Memory B cell (primary cell): ENCODE data around the gene ACOT7.

Source experiments
- ATAC-seq: fragments of 150-1000 bp; cut with Tn5 transposase; 2 replicates; pipeline ENCODE4 v1.10.0; 2021; ENCODE audit warnings: low read depth, mild to moderate bottlenecking, moderate library complexity
- DNase-seq, 2 donors: peaks; one replicate each; pipeline ENCODE4 v3.0.0; 2022; ENCODE audit warnings: low spot score in 2 of 2
- H3K27ac Mint-ChIP-seq: one replicate; pipeline ENCODE4 v1.8.0; 2022; ENCODE audit warnings: mild to moderate bottlenecking, moderate library complexity, mixed read lengths
- H3K27me3 Mint-ChIP-seq: one replicate; pipeline ENCODE4 v1.8.0; 2022; ENCODE audit warnings: mixed read lengths
- H3K36me3 Mint-ChIP-seq: one replicate; pipeline ENCODE4 v1.8.0; 2022; ENCODE audit warnings: mild to moderate bottlenecking, mixed read lengths
- H3K4me1 Mint-ChIP-seq: one replicate; pipeline ENCODE4 v1.8.0; 2022; ENCODE audit warnings: mixed read lengths
- H3K4me3 Mint-ChIP-seq: one replicate; pipeline ENCODE4 v1.8.0; 2022; ENCODE audit warnings: mild to moderate bottlenecking, moderate library complexity, mixed read lengths
- H3K9me3 Mint-ChIP-seq: one replicate; pipeline ENCODE4 v1.8.0; 2022; ENCODE audit warnings: mixed read lengths

Gene ACOT7

DNA sequence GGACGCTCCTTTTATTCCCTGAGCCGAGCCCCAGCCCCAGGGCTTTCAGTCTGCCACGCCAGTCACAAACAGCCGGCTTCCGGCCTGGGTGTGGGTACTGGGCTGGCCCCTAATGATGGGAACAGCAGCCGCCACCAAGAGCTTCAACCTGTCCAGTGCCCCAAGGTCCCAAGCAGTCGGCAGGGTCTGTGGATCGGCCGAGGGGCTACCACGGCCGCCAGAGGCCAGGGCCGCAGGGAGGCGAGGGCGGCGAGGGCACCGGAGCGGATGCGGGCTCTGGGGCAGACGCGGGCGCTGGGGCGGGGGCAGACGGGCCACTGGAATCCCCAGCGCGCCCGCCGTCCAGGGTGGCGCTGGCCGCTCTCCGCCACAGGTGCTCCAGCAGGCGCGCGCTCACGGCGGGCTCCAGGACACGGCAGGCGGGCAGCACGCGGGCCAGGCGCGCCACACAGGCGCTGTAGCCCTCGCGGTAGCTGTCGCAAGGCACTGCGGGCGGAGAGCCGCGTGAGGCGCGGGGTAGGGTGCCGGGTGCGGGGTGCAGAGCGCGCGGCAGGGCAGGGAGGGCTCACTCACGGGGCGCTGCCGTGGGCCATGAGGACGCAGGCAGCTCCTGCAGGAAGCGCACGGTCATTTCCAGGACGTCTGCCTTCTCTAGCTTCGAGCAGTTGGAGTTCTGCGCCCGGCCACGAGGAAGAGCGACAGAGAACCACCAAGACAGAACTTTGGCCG lies 25.3 kb upstream of the ACOT7 start:
- H3K27ac Mint-ChIP-seq, result no peak overlapping the region
- H3K4me3 Mint-ChIP-seq, result peak overlapping the region; percentile 32
- no peaks in the 10 kb centered on the region for H3K9me3 Mint-ChIP-seq
- peaks cover 27% of the 10 kb centered on the region for H3K27me3 Mint-ChIP-seq
- DNase-seq, result no peak
- peaks cover 5% of the 10 kb centered on the region for H3K4me1 Mint-ChIP-seq
- no peak for ATAC-seq
- no peaks in the 10 kb centered on the region for H3K36me3 Mint-ChIP-seq

DNA sequence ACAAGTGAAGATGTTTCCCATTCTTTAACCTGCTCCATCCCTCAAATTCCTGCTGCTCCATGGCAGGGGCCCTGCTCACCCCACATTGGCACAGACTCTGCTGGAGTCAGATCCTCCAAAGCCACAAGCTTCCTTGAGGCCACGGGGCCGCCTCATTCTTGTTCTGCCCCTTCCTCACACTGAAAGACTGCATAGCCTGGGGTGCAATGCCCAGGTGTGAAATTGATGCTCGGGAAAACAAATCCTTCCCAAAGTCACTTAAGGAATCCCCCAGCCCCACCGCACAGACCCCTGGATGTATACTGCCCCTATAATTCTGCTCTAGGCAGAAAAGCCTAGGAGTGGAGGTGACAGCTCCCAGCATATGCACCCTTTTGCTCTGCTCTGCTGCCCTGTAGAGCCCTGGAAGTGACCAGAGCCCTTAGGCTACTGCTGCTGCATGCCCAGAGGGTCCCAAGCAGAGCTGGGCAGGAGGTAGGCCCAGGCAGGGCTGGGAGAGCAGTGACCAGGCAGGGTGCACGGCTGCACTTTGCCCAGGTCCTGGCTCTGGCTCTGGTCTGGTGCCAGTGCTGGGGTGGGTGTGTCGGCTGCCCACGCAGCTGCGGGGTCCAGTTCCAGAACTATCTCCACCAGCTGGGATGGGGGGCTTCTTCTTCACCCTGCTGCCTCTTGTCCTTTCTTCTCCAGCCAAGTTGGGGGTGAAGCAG lies 24.5 kb upstream of the ACOT7 start:
- Mint-ChIP-seq H3K27ac (no peak overlapping the region), H3K4me1 (peaks cover 4% of the 10 kb centered on the region), H3K27me3 (peaks cover 29% of the 10 kb centered on the region), H3K4me3 (no peak overlapping the region), H3K9me3 (no peaks in the 10 kb centered on the region), H3K36me3 (no peaks in the 10 kb centered on the region)
- DNase-seq (no peak), ATAC-seq (no peak)

DNA sequence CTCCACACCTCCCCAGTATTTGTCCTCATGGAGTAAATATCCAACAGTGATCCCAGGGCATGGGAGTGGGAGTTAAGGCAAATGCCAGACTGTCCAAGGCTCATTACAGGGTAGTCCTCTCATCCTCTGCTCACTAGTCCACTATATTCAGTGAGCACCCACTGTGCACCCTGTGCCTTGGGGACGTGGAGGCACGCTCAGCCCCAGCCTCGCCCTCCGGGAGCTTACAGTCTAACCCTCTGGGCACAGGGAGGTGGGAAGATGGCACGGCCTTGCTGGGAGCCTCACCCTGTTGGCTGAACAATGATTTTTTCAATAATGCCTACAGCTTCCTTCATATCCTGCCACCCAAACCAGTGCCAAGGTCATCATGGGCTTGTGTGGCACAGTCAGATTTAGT lies 23.3 kb upstream of the ACOT7 start:
- DNase-seq, result no peak
- Mint-ChIP-seq H3K27me3 (peaks cover 31% of the 10 kb centered on the region), H3K36me3 (no peaks in the 10 kb centered on the region), H3K4me3 (no peak overlapping the region), H3K27ac (no peak overlapping the region), H3K9me3 (no peaks in the 10 kb centered on the region), H3K4me1 (peaks cover 4% of the 10 kb centered on the region)
- no peak for ATAC-seq

DNA sequence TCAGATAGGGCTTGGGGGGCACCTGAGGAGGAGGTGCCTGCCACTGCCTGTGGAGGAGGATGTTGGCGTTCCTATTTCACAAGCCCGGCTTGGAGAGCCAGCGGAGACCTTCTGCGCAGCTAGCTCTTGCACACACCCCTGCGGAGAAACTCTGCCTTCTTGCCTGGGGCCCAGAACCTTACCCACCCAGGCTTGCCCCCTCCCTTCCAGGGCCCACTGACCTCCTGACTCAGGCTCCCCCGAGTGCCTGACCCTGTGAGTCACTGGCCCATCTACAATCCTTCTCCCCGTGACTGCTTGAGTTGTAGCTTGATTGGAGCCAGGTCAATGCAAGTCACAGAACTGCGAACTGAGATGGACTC lies 22.7 kb upstream of the ACOT7 start:
- Mint-ChIP-seq H3K27ac (no peak overlapping the region), H3K4me1 (peaks cover 4% of the 10 kb centered on the region), H3K9me3 (no peaks in the 10 kb centered on the region), H3K4me3 (no peak overlapping the region), H3K27me3 (peaks cover 30% of the 10 kb centered on the region), H3K36me3 (no peaks in the 10 kb centered on the region)
- ATAC-seq (no peak), DNase-seq (no peak)

DNA sequence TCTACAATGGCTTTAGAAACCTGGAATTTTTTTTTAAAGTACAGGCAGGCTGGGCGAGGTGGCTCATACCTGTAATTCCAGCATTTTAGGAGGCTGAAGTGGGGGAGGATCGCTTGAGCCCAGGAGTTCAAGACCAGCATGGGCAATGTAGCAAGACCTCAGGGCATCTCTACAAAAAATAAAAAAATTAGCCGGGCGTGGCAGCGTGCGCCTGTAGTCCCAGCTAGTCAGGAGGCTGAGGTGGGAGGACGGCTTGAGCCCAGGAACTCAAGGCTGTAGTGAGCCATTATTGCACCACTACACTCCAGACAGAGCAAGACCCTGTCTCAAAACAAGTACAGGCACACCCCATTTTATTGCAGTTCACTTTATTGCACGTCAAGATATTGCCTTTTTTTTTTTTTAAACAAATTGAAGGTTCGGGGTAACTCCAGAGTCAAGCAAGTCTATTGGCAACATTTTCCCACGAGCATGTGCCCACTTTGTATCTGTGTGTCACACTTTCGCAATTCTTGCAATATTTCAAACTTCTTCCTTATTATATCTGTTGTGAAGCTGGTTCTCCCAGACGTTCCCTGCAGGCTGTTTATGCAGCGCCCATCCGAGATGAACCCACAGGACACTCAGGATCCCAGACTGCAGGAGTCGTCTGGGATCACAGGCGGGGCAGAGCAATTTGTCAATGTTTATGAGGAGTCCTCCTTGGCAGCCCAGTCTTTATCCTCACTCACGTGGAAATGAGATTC lies 21.5 kb upstream of the ACOT7 start:
- H3K4me3 Mint-ChIP-seq, result no peak overlapping the region

DNA sequence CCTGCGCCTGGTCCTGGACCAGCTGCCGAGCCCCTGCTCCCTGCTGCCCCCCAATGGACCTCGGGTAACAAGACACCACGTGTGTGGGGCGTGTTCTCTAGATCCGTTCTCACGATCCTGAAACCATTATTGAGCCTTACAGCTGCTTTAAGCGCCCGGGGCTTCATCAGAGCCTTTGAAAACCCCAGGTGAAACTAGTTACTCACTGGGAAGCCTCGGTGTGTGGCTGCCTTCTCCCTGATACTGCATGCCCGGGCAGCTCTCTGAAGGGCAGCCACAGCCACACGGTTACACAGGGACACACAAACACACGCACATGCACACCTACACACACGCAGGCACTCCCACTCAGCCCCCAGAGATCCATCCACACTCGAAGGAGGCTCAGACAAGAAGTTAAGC lies 20.9 kb upstream of the ACOT7 start:
- Mint-ChIP-seq H3K27me3 (peaks cover 36% of the 10 kb centered on the region), H3K4me3 (no peak overlapping the region), H3K4me1 (peaks cover 4% of the 10 kb centered on the region), H3K36me3 (no peaks in the 10 kb centered on the region), H3K9me3 (no peaks in the 10 kb centered on the region), H3K27ac (no peak overlapping the region)
- ATAC-seq (peak; percentile 43), DNase-seq (no peak)

More for the DNA sequence above, 21.5 kb upstream of the ACOT7 start:
- ATAC-seq (no peak), DNase-seq (no peak)
- H3K27ac Mint-ChIP-seq, result no peak overlapping the region
- H3K9me3 Mint-ChIP-seq, result no peaks in the 10 kb centered on the region
- peaks cover 4% of the 10 kb centered on the region for H3K4me1 Mint-ChIP-seq
- no peaks in the 10 kb centered on the region for H3K36me3 Mint-ChIP-seq
- peaks cover 36% of the 10 kb centered on the region for H3K27me3 Mint-ChIP-seq

DNA sequence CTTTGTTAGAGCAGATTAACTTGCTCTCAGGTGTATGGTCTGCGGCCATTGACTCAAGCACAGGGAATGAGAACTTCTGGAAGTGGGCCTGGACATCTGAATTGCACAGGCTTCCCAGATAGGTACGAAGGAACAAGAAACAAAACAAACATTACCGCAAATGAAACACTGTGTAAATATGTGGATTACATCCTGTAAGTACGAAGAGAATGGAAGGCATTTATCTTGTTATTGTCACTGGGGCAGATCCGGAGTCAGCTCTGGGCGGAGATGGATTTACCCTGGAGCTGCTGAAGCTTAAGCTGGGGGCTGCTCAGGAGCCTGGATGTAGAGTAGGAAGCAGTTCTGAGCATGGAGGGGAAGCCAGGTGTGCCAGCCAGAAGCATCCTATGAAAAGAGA lies 19.3 kb upstream of the ACOT7 start:
- Mint-ChIP-seq H3K36me3 (no peaks in the 10 kb centered on the region), H3K27ac (no peak overlapping the region), H3K9me3 (no peaks in the 10 kb centered on the region), H3K4me1 (peaks cover 4% of the 10 kb centered on the region), H3K27me3 (peaks cover 34% of the 10 kb centered on the region), H3K4me3 (no peak overlapping the region)
- no peak for DNase-seq
- no peak for ATAC-seq

DNA sequence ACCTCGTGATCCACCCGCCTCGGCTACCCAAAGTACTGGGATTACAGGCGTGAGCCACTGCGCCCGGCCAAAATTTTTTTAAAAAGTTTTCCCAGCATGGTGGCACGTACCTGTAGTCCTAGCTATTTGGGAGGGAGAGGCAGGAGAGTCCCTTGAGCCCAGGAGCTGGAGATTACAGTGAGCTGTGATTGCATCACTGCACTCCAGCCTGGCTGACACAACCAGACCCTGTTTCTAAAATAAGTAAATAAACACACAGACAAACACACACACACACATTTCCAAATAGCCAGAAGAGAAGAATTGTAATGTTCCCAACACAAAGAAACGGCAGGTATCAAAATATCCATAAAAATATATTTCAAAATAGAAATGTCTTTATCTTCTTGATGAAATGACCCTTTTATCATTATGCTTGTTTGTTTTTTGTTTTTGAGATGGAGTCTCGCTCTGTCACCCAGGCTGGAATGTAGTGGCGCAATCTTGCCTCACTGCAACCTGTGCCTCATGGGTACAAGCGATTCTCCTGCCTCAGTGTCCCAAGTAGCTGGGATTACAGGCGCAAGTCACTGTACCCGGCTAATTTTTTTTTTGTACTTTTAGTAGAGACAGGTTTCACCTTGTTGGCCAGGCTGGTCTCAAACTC lies 16.8 kb upstream of the ACOT7 start:
- H3K27ac Mint-ChIP-seq, result no peak overlapping the region
- no peaks in the 10 kb centered on the region for H3K36me3 Mint-ChIP-seq

DNA sequence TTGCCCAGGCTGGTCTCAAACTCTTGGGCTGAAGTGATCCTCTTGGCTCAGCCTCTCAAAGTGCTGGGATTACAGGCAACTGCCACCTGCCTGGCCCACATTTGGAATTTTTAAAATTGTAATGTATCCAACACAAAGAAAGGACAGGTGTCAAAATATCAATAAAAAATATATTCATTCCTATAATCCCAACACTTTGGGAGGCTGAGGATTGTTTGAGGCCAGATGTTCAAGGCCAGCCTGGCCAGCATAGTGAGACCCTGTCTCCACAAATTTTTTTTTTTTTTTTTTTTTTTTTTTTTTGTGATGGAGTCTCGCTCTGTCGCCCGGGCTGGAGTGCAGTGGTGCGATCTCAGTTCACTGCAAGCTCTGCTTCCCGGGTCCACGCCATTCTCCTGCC lies 16.2 kb upstream of the ACOT7 start:
- no peak overlapping the region for H3K4me3 Mint-ChIP-seq
- H3K36me3 Mint-ChIP-seq, result no peaks in the 10 kb centered on the region
- H3K27ac Mint-ChIP-seq, result no peak overlapping the region
- no peaks in the 10 kb centered on the region for H3K9me3 Mint-ChIP-seq
- peaks cover 17% of the 10 kb centered on the region for H3K27me3 Mint-ChIP-seq
- ATAC-seq (no peak), DNase-seq (no peak)
- H3K4me1 Mint-ChIP-seq, result peaks cover 4% of the 10 kb centered on the region

More for the DNA sequence above, 16.8 kb upstream of the ACOT7 start:
- DNase-seq (no peak), ATAC-seq (no peak)
- peaks cover 4% of the 10 kb centered on the region for H3K4me1 Mint-ChIP-seq
- no peak overlapping the region for H3K4me3 Mint-ChIP-seq
- H3K27me3 Mint-ChIP-seq, result peaks cover 15% of the 10 kb centered on the region
- no peaks in the 10 kb centered on the region for H3K9me3 Mint-ChIP-seq

DNA sequence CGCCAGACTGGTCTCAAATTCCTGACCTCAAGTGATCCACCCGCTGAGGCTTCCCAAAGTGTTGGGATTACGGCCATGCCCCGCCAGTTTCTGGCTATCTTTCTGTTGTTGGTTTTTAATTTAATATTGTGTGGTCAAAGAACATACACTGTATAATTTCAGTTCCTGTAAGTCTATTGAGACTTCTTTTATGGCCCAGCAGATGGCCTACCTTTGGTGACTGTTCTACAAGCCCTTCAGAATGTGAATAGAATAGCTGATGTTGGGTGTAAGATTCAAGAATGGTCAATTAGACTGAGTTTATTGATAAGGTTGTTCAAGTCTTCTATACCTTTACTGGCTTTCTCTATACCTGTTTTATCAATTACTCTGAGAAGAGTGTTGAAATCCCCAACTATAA lies 15.5 kb upstream of the ACOT7 start:
- no peaks in the 10 kb centered on the region for H3K9me3 Mint-ChIP-seq
- H3K36me3 Mint-ChIP-seq, result no peaks in the 10 kb centered on the region
- no peak overlapping the region for H3K27ac Mint-ChIP-seq
- no peaks in the 10 kb centered on the region for H3K4me1 Mint-ChIP-seq
- no peak for ATAC-seq
- no peak for DNase-seq
- peaks cover 17% of the 10 kb centered on the region for H3K27me3 Mint-ChIP-seq
- no peak overlapping the region for H3K4me3 Mint-ChIP-seq

DNA sequence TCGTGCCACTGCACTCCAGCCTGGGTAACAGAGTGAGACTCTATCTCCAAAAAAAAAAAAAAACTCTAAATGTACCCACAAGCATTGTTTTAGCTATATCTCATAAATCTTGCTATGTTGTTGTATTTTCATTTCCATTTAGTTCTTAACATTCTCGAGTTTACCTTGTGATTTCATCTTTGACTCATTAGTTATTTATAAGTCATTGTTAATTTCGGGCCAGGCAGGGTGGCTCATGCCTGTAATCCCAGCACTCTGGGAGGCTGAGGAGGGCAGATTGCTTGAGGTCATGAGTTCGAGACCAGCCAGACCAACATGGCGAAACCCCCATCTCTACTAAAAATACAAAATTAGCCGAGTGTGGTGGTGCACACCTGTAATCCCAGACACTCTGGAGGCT lies 14.5 kb upstream of the ACOT7 start:
- H3K4me3 Mint-ChIP-seq, result no peak overlapping the region
- no peaks in the 10 kb centered on the region for H3K4me1 Mint-ChIP-seq
- H3K27ac Mint-ChIP-seq, result no peak overlapping the region
- no peaks in the 10 kb centered on the region for H3K9me3 Mint-ChIP-seq
- DNase-seq (no peak), ATAC-seq (no peak)
- H3K36me3 Mint-ChIP-seq, result no peaks in the 10 kb centered on the region
- peaks cover 15% of the 10 kb centered on the region for H3K27me3 Mint-ChIP-seq

DNA sequence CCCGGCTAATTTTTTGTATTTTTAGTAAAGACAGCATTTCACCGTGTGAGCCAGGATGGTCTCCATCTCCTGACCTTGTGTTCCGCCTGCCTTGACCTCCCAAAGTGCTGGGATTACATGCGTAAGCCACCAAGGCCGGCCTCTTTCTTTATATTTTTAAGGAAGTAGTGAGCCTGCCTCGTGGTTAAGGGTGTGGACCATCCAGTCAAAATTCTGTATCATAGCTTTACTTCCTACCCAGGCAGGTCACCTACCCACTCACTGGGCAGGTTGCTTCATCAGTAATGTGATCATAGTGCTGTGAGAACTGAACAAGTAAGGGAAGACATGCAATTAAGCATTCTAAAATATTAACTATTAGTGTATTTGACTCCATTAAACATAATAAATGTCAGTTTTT lies 8.1 kb upstream of the ACOT7 start:
- Mint-ChIP-seq H3K36me3 (no peaks in the 10 kb centered on the region), H3K4me3 (no peak overlapping the region), H3K27ac (no peak overlapping the region), H3K4me1 (no peaks in the 10 kb centered on the region), H3K27me3 (peaks cover 3% of the 10 kb centered on the region), H3K9me3 (no peaks in the 10 kb centered on the region)
- no peak for ATAC-seq
- no peak for DNase-seq

DNA sequence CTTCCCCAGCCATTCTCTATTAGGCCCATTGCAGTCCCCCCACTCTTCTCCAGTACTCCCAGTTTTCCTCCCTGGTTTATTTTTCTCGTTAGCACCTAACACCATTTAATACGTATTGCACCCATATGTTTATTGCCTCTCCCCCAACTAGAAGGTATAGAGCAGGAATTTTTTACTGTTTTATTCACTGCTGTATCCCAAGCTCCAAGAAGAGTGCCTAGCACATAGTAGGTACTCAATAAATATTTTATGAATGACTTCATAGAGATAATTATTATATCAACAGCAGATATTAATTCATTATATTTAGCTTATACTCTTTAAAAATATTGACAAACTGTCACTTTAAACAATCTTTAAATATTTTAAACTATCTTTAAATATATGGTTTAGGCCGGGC lies 5.7 kb upstream of the ACOT7 start:
- H3K27ac Mint-ChIP-seq, result no peak overlapping the region
- H3K27me3 Mint-ChIP-seq, result peaks cover 1% of the 10 kb centered on the region

DNA sequence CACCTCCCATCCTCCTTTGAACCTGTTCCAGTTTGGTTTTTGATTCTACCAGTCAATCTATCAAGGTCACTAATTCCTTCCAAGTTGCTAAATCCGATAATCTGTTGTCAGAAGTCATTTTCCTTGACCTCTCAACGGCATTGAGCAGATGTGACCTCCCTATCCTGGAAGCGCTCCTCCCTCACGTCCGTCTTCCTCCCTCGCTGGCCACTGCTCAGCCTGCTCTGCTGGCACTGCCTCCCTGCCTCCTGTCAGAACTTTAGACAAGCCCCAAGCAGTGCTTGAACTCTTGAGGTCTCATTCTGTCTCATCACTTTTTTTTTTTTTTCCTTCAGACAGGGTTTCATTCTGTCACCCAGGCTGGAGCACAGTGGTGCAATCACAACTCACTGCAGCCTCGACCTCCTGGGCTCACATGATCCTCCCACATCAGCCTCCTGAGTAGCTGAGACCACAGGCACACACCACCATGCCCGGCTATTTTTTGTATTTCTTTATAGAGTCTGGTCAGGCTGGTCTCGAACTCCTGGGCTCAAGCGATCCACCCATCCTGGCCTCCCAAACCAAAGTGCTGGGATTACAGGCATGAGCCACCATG lies 4.4 kb upstream of the ACOT7 start:
- Mint-ChIP-seq H3K36me3 (no peaks in the 10 kb centered on the region), H3K27ac (no peak overlapping the region), H3K9me3 (no peaks in the 10 kb centered on the region), H3K4me3 (no peak overlapping the region), H3K4me1 (peaks cover 7% of the 10 kb centered on the region), H3K27me3 (peaks cover 1% of the 10 kb centered on the region)
- ATAC-seq (no peak), DNase-seq (no peak)

More for the DNA sequence above, 5.7 kb upstream of the ACOT7 start:
- DNase-seq, result no peak
- no peaks in the 10 kb centered on the region for H3K36me3 Mint-ChIP-seq
- no peak overlapping the region for H3K4me3 Mint-ChIP-seq
- H3K4me1 Mint-ChIP-seq, result peaks cover under 1% of the 10 kb centered on the region
- no peaks in the 10 kb centered on the region for H3K9me3 Mint-ChIP-seq
- ATAC-seq, result no peak
